HepG2 (cell line): ENCODE data around the gene VAV2. TPM values are rescaled to one million over a fixed set of nuclear protein-coding genes. Genes with fewer than 3 reads are reported as not detected.

Experiments used
- ATAC-seq: fragments of 200-7000 bp; cut with Tn5 transposase; 3 replicates; pipeline ENCODE4 v1.9.1; 2020; ENCODE audit warnings: mild to moderate bottlenecking, moderate library complexity
- BruUV-seq: library from RNA; stranded (reverse); fragments of 400-500 nt; replicated peaks from 2 replicates; lab custom pipeline; 2021; lab: Mats Ljungman, UMichigan
- CTCF ChIA-PET: fragments of 300-600 bp; formaldehyde crosslinking; extraction: SDS; loops from one replicate; lab custom pipeline; 2021; ENCODE audit warnings: low total read pairs, inconsistent platforms, low intra/inter-chr PET ratio; lab: Yijun Ruan, JAX
- POLR2A ChIA-PET: fragments of 350-600 bp; sonication (Branson Sonifier 250); formaldehyde crosslinking; loops from one replicate; lab custom pipeline; 2020; ENCODE audit warnings: antibody characterized with exemption, inconsistent platforms; lab: Yijun Ruan, JAX
- DNase-seq: peaks from one replicate; pipeline ENCODE4 v3.0.0-alpha.2; 2015; ENCODE audit warnings: low spot score
- FAIRE-seq: peaks from 3 replicates; lab custom pipeline; 2011; peaks lifted over from hg19 to GRCh38; lab: Jason Lieb, UNC
- H2AFZ ChIP-seq: one replicate; pipeline ENCODE4 v1.6.1; 2011; ENCODE audit warnings: low read length, inconsistent platforms
- H3K27ac ChIP-seq: fragments of 300-600 bp; 3 replicates; pipeline ENCODE4 v1.8.0; 2011; ENCODE audit warnings: mixed run types, mild to moderate bottlenecking, mixed read lengths, low read length, inconsistent platforms; ENCODE audit not compliant: insufficient read depth; ENCODE audit errors: extremely low read length
- H3K27me3 ChIP-seq, 2 experiments: fragments of 200-600 bp in 1 of 2; 2 replicates in 1 of 2; 3 replicates in 1 of 2; pipeline versions ENCODE4 v1.6.0 to v1.8.0; 2011; ENCODE audit warnings: low read length in 2 of 2, mild to moderate bottlenecking in 2 of 2, moderate library complexity in 2 of 2, inconsistent platforms in 1 of 2; ENCODE audit not compliant: insufficient read depth in 2 of 2, control insufficient read depth in 1 of 2
- H3K36me3 ChIP-seq, 2 experiments: fragments of 200-600 bp in 1 of 2; replicated peaks in 1 of 2; 2 replicates in 1 of 2; 3 replicates in 1 of 2; pipeline versions ENCODE4 v1.5.1 to v1.8.0; 2011; ENCODE audit warnings: low read length in 2 of 2, inconsistent platforms in 1 of 2; ENCODE audit not compliant: insufficient read depth in 2 of 2, control insufficient read depth in 1 of 2
- H3K4me1 ChIP-seq: 2 replicates; pipeline ENCODE4 v1.5.1; 2012; ENCODE audit warnings: low read length, inconsistent platforms; ENCODE audit not compliant: insufficient read depth
- H3K4me2 ChIP-seq: 2 replicates; pipeline ENCODE4 v1.6.0; 2011; ENCODE audit warnings: low read depth, low read length, inconsistent platforms
- H3K4me3 ChIP-seq, 3 experiments: fragments of 200-600 bp in 1 of 3; sonication (generic), shearing (Covaris generic) in 1 of 3; replicated peaks in 1 of 3; 2 replicates each; pipeline ENCODE4 v1.5.1; 2011 to 2016; ENCODE audit warnings: low read length in 3 of 3, inconsistent platforms in 2 of 3, low read depth in 2 of 3, mild to moderate bottlenecking in 2 of 3, control low read depth in 1 of 3, mixed read lengths in 1 of 3; ENCODE audit not compliant: insufficient read depth in 1 of 3
- H3K79me2 ChIP-seq: one replicate; pipeline ENCODE4 v1.6.1; 2011; ENCODE audit warnings: low read length, inconsistent platforms; ENCODE audit not compliant: insufficient read depth
- H3K9ac ChIP-seq: 2 replicates; pipeline ENCODE4 v1.6.0; 2011; ENCODE audit warnings: mild to moderate bottlenecking, low read depth, low read length, inconsistent platforms; ENCODE audit not compliant: insufficient read depth
- H3K9me3 ChIP-seq: 2 replicates; pipeline ENCODE4 v1.5.1; 2012; ENCODE audit warnings: mild to moderate bottlenecking, low read length
- H4K20me1 ChIP-seq: 2 replicates; pipeline ENCODE4 v1.6.0; 2011; ENCODE audit warnings: inconsistent platforms, mild to moderate bottlenecking, low read length, moderate library complexity; ENCODE audit not compliant: insufficient read depth
- DR1 ChIP-seq: sonication (generic); formaldehyde crosslinking; IDR thresholded peaks from 2 replicates; pipeline ENCODE4 v1.8.0; 2021; ENCODE audit warnings: mild to moderate bottlenecking, missing genetic modification reagents, inconsistent platforms
- EP300 ChIP-seq, 3 experiments: sonication (generic) in 1 of 3; formaldehyde crosslinking in 1 of 3; IDR thresholded peaks; 2 replicates each; pipeline versions ENCODE4 v1.5.1 to v1.6.1; 2011 to 2020; ENCODE audit warnings: low read depth in 2 of 3, low read length in 2 of 3, borderline replicate concordance in 1 of 3, improper control_type of control experiment in 1 of 3, mild to moderate bottlenecking in 1 of 3, missing genetic modification reagents in 1 of 3, moderate library complexity in 1 of 3
- KAT2B ChIP-seq: fragments of 150-350 bp; IDR thresholded peaks from 2 replicates; pipeline ENCODE4 v1.6.1; 2014; ENCODE audit warnings: low read depth, low read length, borderline replicate concordance
- KDM5B ChIP-seq: sonication (generic); formaldehyde crosslinking; IDR thresholded peaks from 2 replicates; pipeline ENCODE4 v1.4.0; 2020; ENCODE audit warnings: missing genetic modification reagents, mild to moderate bottlenecking, borderline replicate concordance
- MXI1 ChIP-seq: IDR thresholded peaks from 3 replicates; pipeline ENCODE4 v1.6.1; 2012; ENCODE audit warnings: low read depth, low read length, inconsistent platforms, borderline replicate concordance
- NFRKB ChIP-seq: fragments of 450-650 bp; IDR thresholded peaks from 2 replicates; pipeline ENCODE4 v1.6.1; 2017
- PLRG1 ChIP-seq: fragments of 450-650 bp; conservative IDR thresholded peaks from 2 replicates; pipeline ENCODE4 v1.6.1; 2016
- SMARCE1 ChIP-seq: fragments of 450-650 bp; IDR thresholded peaks from 2 replicates; pipeline ENCODE4 v1.6.1; 2017; ENCODE audit warnings: borderline replicate concordance
- SRF ChIP-seq: IDR thresholded peaks from 2 replicates; pipeline ENCODE4 v1.6.1; 2011; ENCODE audit warnings: mild to moderate bottlenecking, low read depth, low read length, moderate library complexity
- TEAD3 ChIP-seq: optimal IDR thresholded peaks from 2 replicates; pipeline ENCODE3; 2016; ENCODE audit warnings: borderline replicate concordance
- ZEB1 ChIP-seq: IDR thresholded peaks from 2 replicates; pipeline ENCODE4 v1.6.1; 2012; ENCODE audit warnings: mild to moderate bottlenecking, low read depth, inconsistent platforms; ENCODE audit not compliant: insufficient replicate concordance
- ZNF331 ChIP-seq: sonication (generic); formaldehyde crosslinking; IDR thresholded peaks from 2 replicates; pipeline ENCODE4 v1.4.0; 2020; ENCODE audit warnings: missing genetic modification reagents
- ZNF44 ChIP-seq: sonication (generic); formaldehyde crosslinking; IDR thresholded peaks from 2 replicates; pipeline ENCODE4 v1.5.1; 2020; ENCODE audit warnings: mild to moderate bottlenecking, missing genetic modification reagents
- ZNF652 ChIP-seq: IDR thresholded peaks from 2 replicates; pipeline ENCODE4 v1.6.1; 2016; ENCODE audit warnings: low read depth, borderline replicate concordance
- ZNF777 ChIP-seq: sonication (generic); formaldehyde crosslinking; IDR thresholded peaks from 2 replicates; pipeline ENCODE4 v1.4.0; 2020; ENCODE audit warnings: missing genetic modification reagents
- WGBS: methylation state at CpG from one replicate; pipeline ENCODE4 v1.1.6; 2017; ENCODE audit warnings: low lambda C conversion rate; 5-methylcytosine and 5-hydroxymethylcytosine counted together
- in situ Hi-C: cut with HindIII; loops from 2 replicates; pipeline ENCODE4 v1.10.0; 2017; ENCODE audit warnings: low pct_unique_long_range_greater_than_20kb; ENCODE audit not compliant: extremely low pct_ligation_motif_present
- intact Hi-C: fragments of 100-400 bp; cut with micrococcal nuclease; formaldehyde crosslinking; loops from one replicate; pipeline ENCODE4 v1.10.0; 2022; ENCODE audit not compliant: unreplicated experiment
- polyA plus RNA-seq, 8 experiments: library from polyadenylated mRNA; depleted of rRNA in 3 of 8; stranded (reverse) in 7 of 8; unstranded in 1 of 8; fragments of >200 nt; fragmentation: Illumina TruSeq in 4 of 8; extraction: Trizol in 4 of 8; gene quantifications; 2 replicates each; pipeline versions ENCODE4 v1.2.1 to v1.2.3, GENCODE V29; 2011 to 2016; ENCODE audit warnings: low read depth in 4 of 8, missing spikeins in 1 of 8, mixed read lengths in 1 of 8; ENCODE audit not compliant: insufficient read depth in 1 of 8
- total RNA-seq, 5 experiments: library from RNA; depleted of rRNA; stranded (reverse); fragments of >200 nt; fragmentation: Illumina TruSeq; extraction: Trizol; gene quantifications; 2 replicates each; pipeline ENCODE4 v1.2.3, GENCODE V29; 2016; ENCODE audit warnings: low read depth in 1 of 5
- TF ChIP-seq, protein P1 (sequence below): IDR thresholded peaks from 2 replicates; pipeline ENCODE4 v1.6.1; 2016; ENCODE audit warnings: missing compliant biosample characterization, missing genetic modification reagents, borderline replicate concordance

VAV2 gene
- total and polyA plus RNA-seq, 2 of the 13 experiments (the other 11 are each of a cell fraction or from before 2014, with no cell fraction given): 22.5 to 22.9 TPM

- no TSS peak for BruUV-seq
- H3K4me3 ChIP-seq: no peak overlapping the region
- H3K36me3 ChIP-seq: peaks cover 32 to 62% of the 10 kb centered on the region in 2 experiments; a peak in 4 of 5 replicates
- H3K9ac ChIP-seq: no peak overlapping the region
- in situ Hi-C loops: no loop called here
- H3K27ac ChIP-seq: no peak overlapping the region
- DNase-seq (no peak), FAIRE-seq (no peak), ATAC-seq (no peak)
- H3K9me3 ChIP-seq: no peaks in the 10 kb centered on the region
- no peaks in the 10 kb centered on the region for H3K27me3 ChIP-seq
- no peaks in the 10 kb centered on the region for H3K79me2 ChIP-seq
- intact Hi-C loops: no loop called here
- H3K4me2 ChIP-seq: no peak overlapping the region
- no peaks in the 10 kb centered on the region for H3K4me1 ChIP-seq
- H2AFZ ChIP-seq: no peak overlapping the region
- CTCF ChIA-PET: no interaction called here
- no CpG with 5 or more reads among the region's 15 CpGs for WGBS
- TF ChIP-seq KDM5B (CRISPR knock-in tag) (no peak), EP300 (IDR thresholded peaks at IDR 0.05; ENCODE audit: low read depth in 2 of 2, low read length in 2 of 2) (no peak), EP300 (CRISPR knock-in tag; IDR thresholded peaks at IDR 0.05; ENCODE audit: borderline replicate concordance) (no peak), NFRKB (no peak), DR1 (CRISPR knock-in tag) (no peak), ZNF777 (no peak), KAT2B (no peak), PLRG1 (no peak), SRF (no peak), SMARCE1 (no peak), ZEB1 (no peak), MXI1 (no peak), ZNF331 (no peak), TEAD3 (CRISPR knock-in tag) (no peak), ZNF44 (no peak), ZNF652 (no peak)
- TF ChIP-seq, protein P1, sequence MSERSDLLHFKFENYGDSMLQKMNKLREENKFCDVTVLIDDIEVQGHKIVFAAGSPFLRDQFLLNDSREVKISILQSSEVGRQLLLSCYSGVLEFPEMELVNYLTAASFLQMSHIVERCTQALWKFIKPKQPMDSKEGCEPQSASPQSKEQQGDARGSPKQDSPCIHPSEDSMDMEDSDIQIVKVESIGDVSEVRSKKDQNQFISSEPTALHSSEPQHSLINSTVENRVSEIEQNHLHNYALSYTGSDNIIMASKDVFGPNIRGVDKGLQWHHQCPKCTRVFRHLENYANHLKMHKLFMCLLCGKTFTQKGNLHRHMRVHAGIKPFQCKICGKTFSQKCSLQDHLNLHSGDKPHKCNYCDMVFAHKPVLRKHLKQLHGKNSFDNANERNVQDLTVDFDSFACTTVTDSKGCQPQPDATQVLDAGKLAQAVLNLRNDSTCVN: no peak
- POLR2A ChIA-PET: no interaction called here
- H4K20me1 ChIP-seq: no peaks in the 10 kb centered on the region; the same call in 1 of the 2 replicates
These were observed 211.6 kb downstream of the VAV2 start for GRCh38 chr9:133780404-133780945.
